HCT116 (cell line): ENCODE data around the gene STRIP1. TPM values are rescaled to one million over a fixed set of nuclear protein-coding genes. Genes with fewer than 3 reads are reported as not detected.
A peak's percentile ranks its signal among the peaks of the same experiment; 100 is the strongest.

Source experiments
- ATAC-seq: fragments of 200-7000 bp; cut with Tn5 transposase; 2 replicates; pipeline ENCODE4 v1.9.1; 2020; ENCODE audit warnings: mild to moderate bottlenecking, moderate library complexity
- BruUV-seq: library from RNA; stranded (reverse); fragments of 400-500 nt; replicated peaks from 2 replicates; lab custom pipeline; 2021; lab: Mats Ljungman, UMichigan
- CTCF ChIA-PET: fragments of 300-600 bp; sonication (Branson Sonifier 250); formaldehyde crosslinking; loops from one replicate; lab custom pipeline; 2021; ENCODE audit warnings: antibody characterized with exemption; lab: Charles Lee
- POLR2A ChIA-PET: fragments of 300-600, 350-600 bp; sonication (Branson Sonifier 250); formaldehyde crosslinking; loops from one replicate; lab custom pipeline; 2021; ENCODE audit warnings: antibody characterized with exemption; lab: Charles Lee
- RAD21 ChIA-PET, 2 experiments: fragments of 300-600 bp; sonication (Branson Sonifier 250); formaldehyde crosslinking; loops; one replicate each; lab custom pipeline; 2023; ENCODE audit warnings: low total read pairs in 2 of 2; ENCODE audit not compliant: uncharacterized antibody in 2 of 2, unreplicated experiment in 2 of 2, low non-redundant PET in 1 of 2; lab: Charles Lee
- DNase-seq: peaks from one replicate; pipeline ENCODE4 v3.0.0-alpha.2; 2010; ENCODE audit warnings: low read depth, low spot score
- H2AFZ ChIP-seq: fragments of 200-600 bp; shearing (Covaris generic), sonication (generic); 2 replicates; pipeline ENCODE4 v1.6.1; 2017; ENCODE audit warnings: low read depth, mixed run types, mixed read lengths, antibody characterized with exemption, low read length; ENCODE audit not compliant: poor library complexity, severe bottlenecking
- H3K27ac ChIP-seq: 2 replicates; pipeline ENCODE4 v1.5.1; 2012; ENCODE audit warnings: low read depth, low read length
- H3K27me3 ChIP-seq: fragments of 200-600 bp; sonication (generic); 2 replicates; pipeline ENCODE4 v1.6.1; 2016; ENCODE audit warnings: mixed run types, low read length, mixed read lengths; ENCODE audit not compliant: insufficient read depth
- H3K36me3 ChIP-seq, 2 experiments: fragments of 200-500 bp in 1 of 2; fragments of 200-600 bp in 1 of 2; sonication (Bioruptor generic) in 1 of 2; sonication (generic) in 1 of 2; 2 replicates each; pipeline versions ENCODE4 v1.5.1 to v1.6.1; 2014 to 2016; ENCODE audit warnings: low read length in 2 of 2, inconsistent platforms in 1 of 2, mixed read lengths in 1 of 2, mixed run types in 1 of 2; ENCODE audit not compliant: insufficient read depth in 2 of 2, control insufficient read depth in 1 of 2
- H3K4me1 ChIP-seq, 2 experiments: fragments of 200-600 bp in 1 of 2; sonication (generic) in 1 of 2; 2 replicates each; pipeline versions ENCODE4 v1.5.1 to v1.6.1; 2012 to 2017; ENCODE audit warnings: low read length in 2 of 2, inconsistent platforms in 1 of 2, mild to moderate bottlenecking in 1 of 2, mixed read lengths in 1 of 2, mixed run types in 1 of 2, moderate library complexity in 1 of 2; ENCODE audit not compliant: insufficient read depth in 2 of 2, control insufficient read depth in 1 of 2
- H3K4me2 ChIP-seq: fragments of 200-600 bp; sonication (generic); 2 replicates; pipeline ENCODE4 v1.6.1; 2017; ENCODE audit warnings: mixed run types, low read length, mixed read lengths
- H3K4me3 ChIP-seq, 2 experiments: fragments of 200-600 bp in 1 of 2; sonication (generic) in 1 of 2; replicated peaks in 1 of 2; 2 replicates each; pipeline ENCODE4 v1.5.1; 2011 to 2016; ENCODE audit warnings: low read length in 2 of 2, control low read depth in 1 of 2, low read depth in 1 of 2, mild to moderate bottlenecking in 1 of 2, mixed read lengths in 1 of 2, mixed run types in 1 of 2
- H3K79me2 ChIP-seq: fragments of 200-600 bp; sonication (generic); 2 replicates; pipeline ENCODE4 v1.6.1; 2017; ENCODE audit warnings: mild to moderate bottlenecking, mixed run types, low read length, moderate library complexity, mixed read lengths; ENCODE audit not compliant: insufficient read depth
- H3K9ac ChIP-seq: fragments of 200-600 bp; sonication (generic); 2 replicates; pipeline ENCODE4 v1.6.1; 2016; ENCODE audit warnings: low read length, mixed read lengths
- H3K9me2 ChIP-seq: fragments of 200-600 bp; sonication (generic), shearing (Covaris generic); 2 replicates; pipeline ENCODE4 v1.6.1; 2017; ENCODE audit warnings: mixed run types, mild to moderate bottlenecking, moderate library complexity; ENCODE audit not compliant: insufficient read depth
- H3K9me3 ChIP-seq, 2 experiments: fragments of 200-500 bp in 1 of 2; fragments of 200-600 bp in 1 of 2; sonication (Bioruptor generic) in 1 of 2; sonication (generic) in 1 of 2; 2 replicates each; pipeline ENCODE4 v1.6.1; 2014 to 2017; ENCODE audit warnings: low read length in 2 of 2, mixed read lengths in 2 of 2, inconsistent platforms in 1 of 2, low read depth in 1 of 2, mild to moderate bottlenecking in 1 of 2, mixed run types in 1 of 2, moderate library complexity in 1 of 2; ENCODE audit not compliant: control insufficient read depth in 1 of 2, insufficient read depth in 1 of 2
- H4K20me1 ChIP-seq: fragments of 200-600 bp; sonication (generic), shearing (Covaris generic); 2 replicates; pipeline ENCODE4 v1.6.1; 2017; ENCODE audit warnings: mixed run types, mild to moderate bottlenecking, moderate library complexity; ENCODE audit not compliant: insufficient read depth
- CEBPB ChIP-seq: IDR thresholded peaks from 2 replicates; pipeline ENCODE4 v1.6.1; 2012; ENCODE audit warnings: low read depth
- EZH2 ChIP-seq: fragments of 200-600 bp; sonication (generic); IDR thresholded peaks from 2 replicates; pipeline ENCODE4 v1.6.1; 2017; ENCODE audit warnings: antibody characterized with exemption, mixed run types
- FOSL1 ChIP-seq: IDR thresholded peaks from 2 replicates; pipeline ENCODE4 v1.6.1; 2012; ENCODE audit warnings: low read depth
- POLR2AphosphoS5 ChIP-seq: IDR thresholded peaks from 2 replicates; pipeline ENCODE4 v1.6.1; 2011; ENCODE audit warnings: mild to moderate bottlenecking, low read depth, low read length, moderate library complexity
- REST ChIP-seq: IDR thresholded peaks from 2 replicates; pipeline ENCODE4 v1.6.1; 2012; ENCODE audit warnings: low read depth
- SIN3A ChIP-seq: IDR thresholded peaks from 2 replicates; pipeline ENCODE4 v1.6.1; 2012; ENCODE audit warnings: low read depth
- TCF7L2 ChIP-seq: IDR thresholded peaks from 2 replicates; pipeline ENCODE4 v1.7.0; 2011; ENCODE audit warnings: borderline replicate concordance, inconsistent platforms; ENCODE audit not compliant: insufficient read depth, insufficient read length; ENCODE audit errors: extremely low read depth
- YY1 ChIP-seq: IDR thresholded peaks from 2 replicates; pipeline ENCODE4 v1.6.1; 2011; ENCODE audit warnings: low read length, low read depth, moderate library complexity, mild to moderate bottlenecking; ENCODE audit not compliant: insufficient replicate concordance; ENCODE audit errors: extremely low read depth
- ZNF274 ChIP-seq: fragments of 200-500 bp; sonication (Bioruptor generic); IDR thresholded peaks from 2 replicates; pipeline ENCODE4 v1.6.1; 2014; ENCODE audit warnings: mild to moderate bottlenecking, low read depth, low read length, inconsistent platforms
- intact Hi-C: fragments of 100-400 bp; cut with micrococcal nuclease; formaldehyde crosslinking; loops from 2 replicates; pipeline ENCODE4 v1.10.0; 2022
- total RNA-seq: library from RNA; stranded (reverse); gene quantifications from one replicate; pipeline ENCODE4 v1.2.1, GENCODE V29; 2021; ENCODE audit not compliant: unreplicated experiment
- TF ChIP-seq, protein P1 (sequence below): IDR thresholded peaks from 2 replicates; pipeline ENCODE4 v1.6.1; 2011; ENCODE audit warnings: mild to moderate bottlenecking, low read length, moderate library complexity; ENCODE audit not compliant: insufficient replicate concordance; ENCODE audit errors: extremely low read depth

The STRIP1 gene
- total RNA-seq, 1 experiment from 2014 or later = 33.5 TPM

DNA sequence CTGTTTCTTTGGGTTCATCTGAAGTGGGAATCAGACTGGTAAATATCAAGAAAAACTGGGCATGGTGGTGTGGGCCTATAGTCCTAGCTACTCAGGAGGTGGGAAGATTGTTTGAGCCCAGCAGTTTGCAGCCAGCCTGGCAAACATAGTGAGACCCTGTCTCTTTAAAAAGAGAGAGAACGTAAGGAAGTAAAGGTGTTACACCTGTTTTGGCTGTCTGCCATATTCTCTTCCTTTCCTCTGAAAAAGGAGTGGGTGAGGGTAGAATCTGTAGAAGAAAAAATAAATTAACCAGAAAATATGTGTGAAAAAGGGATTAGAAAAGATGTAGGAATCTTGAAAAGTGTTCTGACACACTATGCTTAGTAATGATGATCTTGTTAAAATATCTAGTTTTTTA lies 29.8 kb upstream of the STRIP1 start:
- ChIA-PET CTCF (interaction anchor here (0.7 to 1.7 kb wide), 2 partner anchors 20 to 102 kb away, joined by 3 to 10 read pairs; partner anchors contain the start of gene AHCYL1), RAD21 (no interaction called here), POLR2A (interaction anchor here (2.1 kb wide), 1 partner anchor 20 kb away, joined by 10 read pairs; the partner anchor contains the start of gene AHCYL1)
- H3K27me3 ChIP-seq = no peaks in the 10 kb centered on the region
- BruUV-seq = no TSS peak
- intact Hi-C loops = no loop called here
- ATAC-seq (peak; percentile 39), DNase-seq (no peak)
- peaks cover 28 to 36% of the 10 kb centered on the region in 2 experiments for H3K4me1 ChIP-seq
- peak overlapping the region in 1 of 2 experiments; percentile 39; a peak in 2 of 4 replicates for H3K4me3 ChIP-seq
- no peaks in the 10 kb centered on the region for H3K9me3 ChIP-seq
- peak overlapping the region; percentile 49 for H3K9ac ChIP-seq
- H2AFZ ChIP-seq = no peak overlapping the region
- H3K36me3 ChIP-seq = peaks cover 6 to 8% of the 10 kb centered on the region in 2 experiments; a peak in 2 of 4 replicates
- no peaks in the 10 kb centered on the region for H3K9me2 ChIP-seq
- H3K27ac ChIP-seq = peak overlapping the region; percentile 85
- peaks cover 64% of the 10 kb centered on the region for H3K79me2 ChIP-seq
- 0 out of 2 replicates have a peak, but pooled peaks cover 5% of the 10 kb centered on the region for H4K20me1 ChIP-seq
- peak overlapping the region; percentile 75 for H3K4me2 ChIP-seq
- TF ChIP-seq YY1 = no peak
- TF ChIP-seq FOSL1 = no peak
- TF ChIP-seq, protein P1, sequence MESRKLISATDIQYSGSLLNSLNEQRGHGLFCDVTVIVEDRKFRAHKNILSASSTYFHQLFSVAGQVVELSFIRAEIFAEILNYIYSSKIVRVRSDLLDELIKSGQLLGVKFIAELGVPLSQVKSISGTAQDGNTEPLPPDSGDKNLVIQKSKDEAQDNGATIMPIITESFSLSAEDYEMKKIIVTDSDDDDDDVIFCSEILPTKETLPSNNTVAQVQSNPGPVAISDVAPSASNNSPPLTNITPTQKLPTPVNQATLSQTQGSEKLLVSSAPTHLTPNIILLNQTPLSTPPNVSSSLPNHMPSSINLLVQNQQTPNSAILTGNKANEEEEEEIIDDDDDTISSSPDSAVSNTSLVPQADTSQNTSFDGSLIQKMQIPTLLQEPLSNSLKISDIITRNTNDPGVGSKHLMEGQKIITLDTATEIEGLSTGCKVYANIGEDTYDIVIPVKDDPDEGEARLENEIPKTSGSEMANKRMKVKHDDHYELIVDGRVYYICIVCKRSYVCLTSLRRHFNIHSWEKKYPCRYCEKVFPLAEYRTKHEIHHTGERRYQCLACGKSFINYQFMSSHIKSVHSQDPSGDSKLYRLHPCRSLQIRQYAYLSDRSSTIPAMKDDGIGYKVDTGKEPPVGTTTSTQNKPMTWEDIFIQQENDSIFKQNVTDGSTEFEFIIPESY = no peak
- no peak for TF ChIP-seq SIN3A
- TF ChIP-seq EZH2 = no peak
- no peak for TF ChIP-seq ZNF274
- no peak for TF ChIP-seq TCF7L2
- TF ChIP-seq CEBPB = no peak
- no peak for TF ChIP-seq REST
- TF ChIP-seq POLR2AphosphoS5 = no peak
